Trophoblast cell (in vitro differentiated cells and primary cell): ENCODE data around the gene IGFN1. TPM values are rescaled to one million over a fixed set of nuclear protein-coding genes. Genes with fewer than 3 reads are reported as not detected.

Experiments
- DNase-seq, 2 donors: peaks; one replicate each; pipeline ENCODE4 v3.0.0-alpha.2; 2016
- H2AFZ ChIP-seq: 2 replicates; pipeline ENCODE4 v1.6.1; 2013; ENCODE audit warnings: low read length, moderate library complexity, mild to moderate bottlenecking; ENCODE audit not compliant: insufficient read depth, poor library complexity
- H2AK5ac ChIP-seq: 2 replicates; pipeline ENCODE4 v1.6.1; 2013; ENCODE audit warnings: mild to moderate bottlenecking, low read length
- H2BK120ac ChIP-seq: 2 replicates; pipeline ENCODE4 v1.6.1; 2013; ENCODE audit warnings: low read length, mild to moderate bottlenecking, moderate library complexity; ENCODE audit not compliant: insufficient read depth, poor library complexity
- H2BK12ac ChIP-seq: 2 replicates; pipeline ENCODE4 v1.6.1; 2013; ENCODE audit warnings: mild to moderate bottlenecking, low read length, moderate library complexity
- H2BK5ac ChIP-seq: 2 replicates; pipeline ENCODE4 v1.6.1; 2013; ENCODE audit warnings: low read length, low read depth, moderate library complexity, mild to moderate bottlenecking; ENCODE audit not compliant: poor library complexity
- H3K14ac ChIP-seq: 2 replicates; pipeline ENCODE4 v1.6.1; 2013; ENCODE audit warnings: mild to moderate bottlenecking, low read length
- H3K18ac ChIP-seq: 2 replicates; pipeline ENCODE4 v1.6.1; 2013; ENCODE audit warnings: mild to moderate bottlenecking, low read length
- H3K23ac ChIP-seq: 2 replicates; pipeline ENCODE4 v1.6.1; 2013; ENCODE audit warnings: low read length
- H3K27ac ChIP-seq: 2 replicates; pipeline ENCODE4 v1.5.1; 2013; ENCODE audit warnings: low read depth, mild to moderate bottlenecking, inconsistent platforms, low read length, moderate library complexity
- H3K27me3 ChIP-seq: 2 replicates; pipeline ENCODE4 v1.6.1; 2013; ENCODE audit warnings: inconsistent platforms, mild to moderate bottlenecking, low read length, moderate library complexity; ENCODE audit not compliant: insufficient read depth
- H3K36me3 ChIP-seq, 2 experiments: 1 replicate in 1 of 2; 2 replicates in 1 of 2; pipeline ENCODE4 v1.6.1; 2013; ENCODE audit warnings: low read length in 2 of 2, mild to moderate bottlenecking in 2 of 2, moderate library complexity in 1 of 2; ENCODE audit not compliant: insufficient read depth in 2 of 2, control insufficient read depth in 1 of 2
- H3K4ac ChIP-seq: 2 replicates; pipeline ENCODE4 v1.6.1; 2013; ENCODE audit warnings: low read depth, mild to moderate bottlenecking, low read length, moderate library complexity
- H3K4me1 ChIP-seq, 2 experiments: 1 replicate in 1 of 2; 2 replicates in 1 of 2; pipeline ENCODE4 v1.6.1; 2013; ENCODE audit warnings: low read length in 2 of 2, mild to moderate bottlenecking in 2 of 2, moderate library complexity in 1 of 2; ENCODE audit not compliant: insufficient read depth in 2 of 2, control insufficient read depth in 1 of 2
- H3K4me2 ChIP-seq: 2 replicates; pipeline ENCODE4 v1.6.1; 2013; ENCODE audit warnings: inconsistent platforms, mild to moderate bottlenecking, low read length, moderate library complexity
- H3K4me3 ChIP-seq: 2 replicates; pipeline ENCODE4 v1.5.1; 2013; ENCODE audit warnings: mild to moderate bottlenecking, low read depth, low read length, inconsistent platforms
- H3K79me1 ChIP-seq: one replicate; pipeline ENCODE4 v1.6.1; 2013; ENCODE audit warnings: low read length
- H3K79me2 ChIP-seq: 2 replicates; pipeline ENCODE4 v1.6.1; 2013; ENCODE audit warnings: low read length, mild to moderate bottlenecking; ENCODE audit not compliant: control insufficient read depth, insufficient read depth, poor library complexity
- H3K9ac ChIP-seq: 2 replicates; pipeline ENCODE4 v1.6.1; 2013; ENCODE audit warnings: mild to moderate bottlenecking, low read length
- H3K9me3 ChIP-seq: 2 replicates; pipeline ENCODE4 v1.6.1; 2013; ENCODE audit warnings: low read depth, mild to moderate bottlenecking, control low read depth, inconsistent platforms, low read length; ENCODE audit not compliant: insufficient read depth
- H4K12ac ChIP-seq: 2 replicates; pipeline ENCODE4 v1.6.1; 2013; ENCODE audit warnings: low read depth, mild to moderate bottlenecking, low read length, moderate library complexity
- H4K8ac ChIP-seq: 2 replicates; pipeline ENCODE4 v1.6.1; 2013; ENCODE audit warnings: low read depth, mild to moderate bottlenecking, low read length, moderate library complexity
- H4K91ac ChIP-seq: one replicate; pipeline ENCODE4 v1.6.1; 2013; ENCODE audit warnings: low read depth, mild to moderate bottlenecking, low read length, moderate library complexity
- WGBS: extraction: QIAGEN DNeasy Blood & Tissue Kit; methylation state at CpG from one replicate; pipeline ENCODE4 v1.1.7; 2013; ENCODE audit warnings: missing lambda C conversion rate; ENCODE audit not compliant: insufficient read length, insufficient coverage; ENCODE audit errors: extremely low coverage; 5-methylcytosine and 5-hydroxymethylcytosine counted together
- polyA plus RNA-seq: library from polyadenylated mRNA; stranded (reverse); fragments of 200-250 nt; gene quantifications from 2 replicates; pipeline ENCODE4 v1.2.3, GENCODE V29; 2013

IGFN1 gene
- 0.04 and 0.10 TPM in 2 replicates for polyA plus RNA-seq

DNA sequence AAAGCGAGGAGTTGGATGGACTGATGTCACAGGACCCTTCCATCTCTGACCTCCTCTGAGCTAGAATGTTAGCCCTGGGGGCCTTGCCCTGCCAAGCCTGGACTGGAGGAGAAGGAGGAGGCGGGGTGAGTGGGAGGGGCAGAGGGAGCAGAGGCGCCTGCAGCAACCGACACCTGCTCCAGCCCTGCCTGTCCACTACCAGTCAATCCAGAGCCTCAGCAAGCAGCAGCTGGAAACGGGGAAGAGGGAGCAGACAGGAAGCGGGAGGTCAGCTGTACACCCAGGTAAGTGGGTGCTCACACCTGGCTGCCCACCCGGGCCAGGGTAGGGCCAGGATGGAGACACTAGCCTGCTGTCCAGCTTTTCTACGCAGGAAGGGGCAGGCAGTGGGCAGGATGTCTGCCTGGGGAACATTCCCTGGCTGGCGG, at the start of gene IGFN1:
Gene IGFN1 (plus strand): TSS at position 201 of the 428 bp plus-strand sequence. CDS start 2,470 bp downstream, outside the sequence.
- H2BK120ac ChIP-seq, result no peak within 1 kb of the TSS
- H4K8ac ChIP-seq, result no peak within 1 kb of the TSS
- no peak within 1 kb of the TSS for H3K23ac ChIP-seq
- no peaks in the 10 kb centered on the region for H3K79me1 ChIP-seq
- no peak within 1 kb of the TSS for H3K27ac ChIP-seq
- no peak within 1 kb of the TSS for H3K14ac ChIP-seq
- H3K79me2 ChIP-seq, result no peaks in the 10 kb centered on the region
- H3K18ac ChIP-seq, result no peak within 1 kb of the TSS
- no CpG with 5 or more reads among the region's 9 CpGs for WGBS
- H3K9me3 ChIP-seq, result no peaks in the 10 kb centered on the region
- H3K4me1 ChIP-seq, result peaks cover 2 to 4% of the 10 kb centered on the region in 2 experiments
- DNase-seq, result peak; percentile 45 to 62
- no peak within 1 kb of the TSS for H4K12ac ChIP-seq
- no peak within 1 kb of the TSS for H3K9ac ChIP-seq
- H4K91ac ChIP-seq, result no peak within 1 kb of the TSS
- H3K27me3 ChIP-seq, result no peaks in the 10 kb centered on the region
- no peak within 1 kb of the TSS for H3K4ac ChIP-seq
- H3K4me3 ChIP-seq, result no peak within 1 kb of the TSS
- H3K36me3 ChIP-seq, result no peaks in the 10 kb centered on the region
- H2AK5ac ChIP-seq, result no peak within 1 kb of the TSS
- no peak within 1 kb of the TSS for H2BK12ac ChIP-seq
- H2AFZ ChIP-seq, result no peak within 1 kb of the TSS
- no peak within 1 kb of the TSS for H2BK5ac ChIP-seq
- H3K4me2 ChIP-seq, result no peak within 1 kb of the TSS

DNA sequence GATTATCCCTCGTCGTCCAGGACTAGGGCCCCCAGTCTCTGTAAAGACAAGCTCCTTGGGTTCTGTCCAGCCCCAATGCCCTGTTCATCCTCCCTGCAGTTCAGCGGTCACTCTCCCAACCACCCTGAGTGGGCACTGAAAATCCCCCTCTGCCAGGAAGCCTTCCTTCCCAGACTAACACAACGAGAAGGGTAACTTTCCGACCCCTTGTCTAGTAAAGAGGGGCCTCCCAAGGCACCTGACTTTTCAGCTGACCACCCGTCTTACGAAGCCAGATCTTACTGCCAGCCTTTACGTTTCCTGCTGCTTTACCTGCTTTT, 49.7 kb upstream of the IGFN1 start:
- no peak overlapping the region for H3K4me3 ChIP-seq
- peaks cover 0 to 3% of the 10 kb centered on the region in 2 experiments for H3K4me1 ChIP-seq
- H4K91ac ChIP-seq, result no peak overlapping the region
- no peak for DNase-seq
- H3K4me2 ChIP-seq, result no peak overlapping the region
- no peak overlapping the region for H2BK5ac ChIP-seq
- H4K12ac ChIP-seq, result no peak overlapping the region
- no peak overlapping the region for H2AK5ac ChIP-seq
- no peak overlapping the region for H3K14ac ChIP-seq
- H3K79me2 ChIP-seq, result no peaks in the 10 kb centered on the region
- H2BK12ac ChIP-seq, result no peak overlapping the region
- H3K79me1 ChIP-seq, result no peaks in the 10 kb centered on the region
- peaks cover 82 to 91% of the 10 kb centered on the region in 2 experiments for H3K36me3 ChIP-seq
- no peak overlapping the region for H3K9ac ChIP-seq
- no peak overlapping the region for H4K8ac ChIP-seq
- H3K4ac ChIP-seq, result no peak overlapping the region
- H3K27ac ChIP-seq, result no peak overlapping the region
- no peaks in the 10 kb centered on the region for H3K27me3 ChIP-seq
- H2AFZ ChIP-seq, result no peak overlapping the region
- no peak overlapping the region for H3K18ac ChIP-seq
- H3K23ac ChIP-seq, result no peak overlapping the region
- H3K9me3 ChIP-seq, result peaks cover 2% of the 10 kb centered on the region
- no peak overlapping the region for H2BK120ac ChIP-seq
- no CpG with 5 or more reads among the region's 8 CpGs for WGBS

DNA sequence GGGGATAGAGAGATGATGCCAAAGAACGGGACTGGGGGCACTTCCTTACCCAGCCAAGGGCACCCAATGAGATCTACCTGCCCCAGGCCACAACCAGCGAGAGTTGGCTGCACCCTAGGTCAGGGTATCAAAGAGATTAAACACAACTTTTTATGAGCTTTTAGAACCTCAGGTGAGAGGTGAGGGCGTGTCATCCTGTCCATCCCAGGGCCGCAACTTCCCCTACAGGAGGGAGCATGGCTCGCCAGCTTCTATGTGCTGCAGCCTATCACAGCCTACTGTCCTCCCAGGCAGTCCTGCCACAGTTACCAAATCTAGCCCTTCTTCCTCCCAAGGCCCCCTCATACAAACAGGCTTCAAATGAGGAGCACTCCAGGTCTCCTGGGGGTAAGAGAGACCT, 49.2 kb upstream of the IGFN1 start:
- no peaks in the 10 kb centered on the region for H3K27me3 ChIP-seq
- H3K4me1 ChIP-seq, result peaks cover 0 to 3% of the 10 kb centered on the region in 2 experiments
- no peak overlapping the region for H2BK12ac ChIP-seq
- H3K14ac ChIP-seq, result no peak overlapping the region
- no peak overlapping the region for H3K4me2 ChIP-seq
- no peak overlapping the region for H2AK5ac ChIP-seq
- H3K36me3 ChIP-seq, result peaks cover 80 to 91% of the 10 kb centered on the region in 2 experiments
- H2BK5ac ChIP-seq, result no peak overlapping the region
- H3K23ac ChIP-seq, result no peak overlapping the region
- no peak overlapping the region for H3K4ac ChIP-seq
- H3K79me1 ChIP-seq, result no peaks in the 10 kb centered on the region
- no peak overlapping the region for H3K4me3 ChIP-seq
- no peak overlapping the region for H4K8ac ChIP-seq
- peaks cover 2% of the 10 kb centered on the region for H3K9me3 ChIP-seq
- no peak overlapping the region for H3K9ac ChIP-seq
- no CpG with 5 or more reads among the region's 5 CpGs for WGBS
- no peak overlapping the region for H4K12ac ChIP-seq
- H3K18ac ChIP-seq, result no peak overlapping the region
- DNase-seq, result no peak
- no peak overlapping the region for H2AFZ ChIP-seq
- no peak overlapping the region for H3K27ac ChIP-seq
- H2BK120ac ChIP-seq, result no peak overlapping the region
- H3K79me2 ChIP-seq, result no peaks in the 10 kb centered on the region
- H4K91ac ChIP-seq, result no peak overlapping the region

DNA sequence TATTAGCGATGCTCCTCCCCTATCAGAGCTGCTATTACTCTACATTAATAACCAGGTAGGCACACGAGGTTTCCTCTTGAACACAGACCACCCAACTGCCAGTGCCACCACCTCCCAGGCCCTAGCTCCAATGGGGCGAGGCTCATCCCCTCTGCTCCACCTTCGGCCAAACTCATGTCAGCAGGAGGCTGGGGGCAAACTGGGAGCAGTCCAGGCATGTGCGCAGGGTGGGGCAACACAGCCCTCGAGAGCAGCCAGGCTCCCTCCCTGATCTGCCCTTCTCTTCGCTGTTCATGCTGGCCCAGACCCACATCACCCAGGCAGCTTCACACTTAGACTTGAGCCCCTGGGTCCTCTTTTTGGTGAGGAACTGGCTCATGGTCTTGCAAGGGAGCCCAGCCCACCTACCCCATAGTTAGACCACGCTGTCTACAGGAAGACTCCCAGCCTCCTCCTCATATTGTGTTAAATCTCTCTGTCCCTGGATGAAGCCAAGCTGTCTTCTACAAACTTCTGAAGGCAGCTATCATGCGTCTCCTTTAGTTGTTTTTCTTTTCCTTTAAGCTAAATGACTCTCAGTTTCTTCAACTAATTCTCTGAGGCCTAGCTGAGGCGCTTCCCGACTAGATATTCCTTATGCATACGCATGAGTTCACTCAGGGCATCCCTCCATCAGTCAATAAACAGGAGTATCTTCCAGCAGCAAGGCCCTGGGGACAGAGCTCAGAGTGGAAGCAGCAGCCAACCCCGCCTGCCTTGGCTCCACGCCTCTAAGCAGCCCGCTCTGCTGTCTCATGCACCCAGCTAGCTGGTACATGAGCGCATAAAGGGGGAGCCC, 48.4 kb upstream of the IGFN1 start:
- no peak overlapping the region for H3K9ac ChIP-seq
- H3K4me1 ChIP-seq, result peaks cover 0 to 3% of the 10 kb centered on the region in 2 experiments
- no peak overlapping the region for H3K14ac ChIP-seq
- no peak overlapping the region for H3K4me2 ChIP-seq
- no peaks in the 10 kb centered on the region for H3K79me2 ChIP-seq
- no peak overlapping the region for H2BK120ac ChIP-seq
- no peaks in the 10 kb centered on the region for H3K27me3 ChIP-seq
- H4K8ac ChIP-seq, result no peak overlapping the region
- no peak overlapping the region for H4K91ac ChIP-seq
- no CpG with 5 or more reads among the region's 16 CpGs for WGBS
- no peak overlapping the region for H4K12ac ChIP-seq
- H3K27ac ChIP-seq, result no peak overlapping the region
- H3K79me1 ChIP-seq, result no peaks in the 10 kb centered on the region
- no peak overlapping the region for H2AK5ac ChIP-seq
- H3K4me3 ChIP-seq, result no peak overlapping the region
- no peak overlapping the region for H3K4ac ChIP-seq
- H2BK12ac ChIP-seq, result no peak overlapping the region
- no peak overlapping the region for H3K23ac ChIP-seq
- no peak for DNase-seq
- peaks cover 2% of the 10 kb centered on the region for H3K9me3 ChIP-seq
- H2BK5ac ChIP-seq, result no peak overlapping the region
- peaks cover 81 to 92% of the 10 kb centered on the region in 2 experiments for H3K36me3 ChIP-seq
- no peak overlapping the region for H2AFZ ChIP-seq
- no peak overlapping the region for H3K18ac ChIP-seq
